ENCODE results near the gene THAP7.

DNA sequence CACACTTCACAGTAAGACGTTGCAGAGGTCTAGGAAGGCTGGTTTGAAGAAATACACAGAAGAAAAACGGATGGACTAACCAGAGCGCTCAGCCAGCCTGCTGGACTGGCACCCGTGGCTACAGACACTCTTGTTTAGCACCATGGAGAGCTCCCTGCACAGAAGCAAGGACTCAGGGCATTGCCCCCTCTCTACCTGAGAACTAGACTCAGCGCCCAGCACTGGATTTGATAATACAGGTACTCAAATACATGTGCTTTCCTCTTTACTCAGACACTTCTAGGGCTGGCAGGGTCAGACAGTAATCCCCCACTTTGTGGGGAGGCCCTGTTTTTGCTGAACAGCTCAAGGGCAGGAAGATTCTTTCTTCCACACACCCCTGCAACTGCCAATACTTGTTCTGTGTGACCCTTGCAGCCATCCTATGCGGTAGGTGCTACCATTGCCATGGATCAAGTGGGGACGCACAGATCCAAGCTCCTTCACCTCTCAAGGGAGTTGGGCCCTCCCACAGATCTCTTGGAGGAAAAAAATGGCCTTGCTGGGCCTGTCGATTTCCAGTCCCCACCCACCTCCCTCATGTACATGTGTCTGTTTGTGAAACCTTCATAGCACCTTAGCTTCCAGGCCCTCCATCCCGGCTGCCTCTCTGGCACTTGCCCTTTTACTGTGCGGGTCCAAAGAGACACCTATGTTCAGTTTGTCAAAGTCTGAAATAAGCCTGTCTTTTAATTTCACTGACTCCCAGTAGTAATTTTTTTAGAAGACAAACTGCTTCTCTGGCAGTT, 7.9 kb upstream of the THAP7 start:
- TF ChIP-seq, protein P1, sequence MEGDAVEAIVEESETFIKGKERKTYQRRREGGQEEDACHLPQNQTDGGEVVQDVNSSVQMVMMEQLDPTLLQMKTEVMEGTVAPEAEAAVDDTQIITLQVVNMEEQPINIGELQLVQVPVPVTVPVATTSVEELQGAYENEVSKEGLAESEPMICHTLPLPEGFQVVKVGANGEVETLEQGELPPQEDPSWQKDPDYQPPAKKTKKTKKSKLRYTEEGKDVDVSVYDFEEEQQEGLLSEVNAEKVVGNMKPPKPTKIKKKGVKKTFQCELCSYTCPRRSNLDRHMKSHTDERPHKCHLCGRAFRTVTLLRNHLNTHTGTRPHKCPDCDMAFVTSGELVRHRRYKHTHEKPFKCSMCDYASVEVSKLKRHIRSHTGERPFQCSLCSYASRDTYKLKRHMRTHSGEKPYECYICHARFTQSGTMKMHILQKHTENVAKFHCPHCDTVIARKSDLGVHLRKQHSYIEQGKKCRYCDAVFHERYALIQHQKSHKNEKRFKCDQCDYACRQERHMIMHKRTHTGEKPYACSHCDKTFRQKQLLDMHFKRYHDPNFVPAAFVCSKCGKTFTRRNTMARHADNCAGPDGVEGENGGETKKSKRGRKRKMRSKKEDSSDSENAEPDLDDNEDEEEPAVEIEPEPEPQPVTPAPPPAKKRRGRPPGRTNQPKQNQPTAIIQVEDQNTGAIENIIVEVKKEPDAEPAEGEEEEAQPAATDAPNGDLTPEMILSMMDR (IDR thresholded peaks at IDR 0.05) = no peak
- no peak for TF ChIP-seq EZH2phosphoT487 (IDR thresholded peaks at IDR 0.05)

All from neural progenitor cell (in vitro differentiated cells).